HCT116 (cell line): ENCODE measurements around the gene TMC6. TPM values are rescaled to one million over a fixed set of nuclear protein-coding genes. Genes with fewer than 3 reads are reported as not detected.

ENCODE experiments used
- ATAC-seq: fragments of 200-7000 bp; cut with Tn5 transposase; 2 replicates; pipeline ENCODE4 v1.9.1; 2020; ENCODE audit warnings: mild to moderate bottlenecking, moderate library complexity
- BruUV-seq: library from RNA; stranded (reverse); fragments of 400-500 nt; replicated peaks from 2 replicates; lab custom pipeline; 2021; lab: Mats Ljungman, UMichigan
- CTCF ChIA-PET: fragments of 300-600 bp; sonication (Branson Sonifier 250); formaldehyde crosslinking; loops from one replicate; lab custom pipeline; 2021; ENCODE audit warnings: antibody characterized with exemption; lab: Charles Lee
- POLR2A ChIA-PET: fragments of 300-600, 350-600 bp; sonication (Branson Sonifier 250); formaldehyde crosslinking; loops from one replicate; lab custom pipeline; 2021; ENCODE audit warnings: antibody characterized with exemption; lab: Charles Lee
- RAD21 ChIA-PET, 2 experiments: fragments of 300-600 bp; sonication (Branson Sonifier 250); formaldehyde crosslinking; loops; one replicate each; lab custom pipeline; 2023; ENCODE audit warnings: low total read pairs in 2 of 2; ENCODE audit not compliant: uncharacterized antibody in 2 of 2, unreplicated experiment in 2 of 2, low non-redundant PET in 1 of 2; lab: Charles Lee
- DNase-seq: peaks from one replicate; pipeline ENCODE4 v3.0.0-alpha.2; 2010; ENCODE audit warnings: low read depth, low spot score
- H2AFZ ChIP-seq: fragments of 200-600 bp; shearing (Covaris generic), sonication (generic); 2 replicates; pipeline ENCODE4 v1.6.1; 2017; ENCODE audit warnings: low read depth, mixed run types, mixed read lengths, antibody characterized with exemption, low read length; ENCODE audit not compliant: poor library complexity, severe bottlenecking
- H3K27ac ChIP-seq: 2 replicates; pipeline ENCODE4 v1.5.1; 2012; ENCODE audit warnings: low read depth, low read length
- H3K27me3 ChIP-seq: fragments of 200-600 bp; sonication (generic); 2 replicates; pipeline ENCODE4 v1.6.1; 2016; ENCODE audit warnings: mixed run types, low read length, mixed read lengths; ENCODE audit not compliant: insufficient read depth
- H3K36me3 ChIP-seq, 2 experiments: fragments of 200-500 bp in 1 of 2; fragments of 200-600 bp in 1 of 2; sonication (Bioruptor generic) in 1 of 2; sonication (generic) in 1 of 2; 2 replicates each; pipeline versions ENCODE4 v1.5.1 to v1.6.1; 2014 to 2016; ENCODE audit warnings: low read length in 2 of 2, inconsistent platforms in 1 of 2, mixed read lengths in 1 of 2, mixed run types in 1 of 2; ENCODE audit not compliant: insufficient read depth in 2 of 2, control insufficient read depth in 1 of 2
- H3K4me1 ChIP-seq, 2 experiments: fragments of 200-600 bp in 1 of 2; sonication (generic) in 1 of 2; 2 replicates each; pipeline versions ENCODE4 v1.5.1 to v1.6.1; 2012 to 2017; ENCODE audit warnings: low read length in 2 of 2, inconsistent platforms in 1 of 2, mild to moderate bottlenecking in 1 of 2, mixed read lengths in 1 of 2, mixed run types in 1 of 2, moderate library complexity in 1 of 2; ENCODE audit not compliant: insufficient read depth in 2 of 2, control insufficient read depth in 1 of 2
- H3K4me2 ChIP-seq: fragments of 200-600 bp; sonication (generic); 2 replicates; pipeline ENCODE4 v1.6.1; 2017; ENCODE audit warnings: mixed run types, low read length, mixed read lengths
- H3K4me3 ChIP-seq, 2 experiments: fragments of 200-600 bp in 1 of 2; sonication (generic) in 1 of 2; replicated peaks in 1 of 2; 2 replicates each; pipeline ENCODE4 v1.5.1; 2011 to 2016; ENCODE audit warnings: low read length in 2 of 2, control low read depth in 1 of 2, low read depth in 1 of 2, mild to moderate bottlenecking in 1 of 2, mixed read lengths in 1 of 2, mixed run types in 1 of 2
- H3K79me2 ChIP-seq: fragments of 200-600 bp; sonication (generic); 2 replicates; pipeline ENCODE4 v1.6.1; 2017; ENCODE audit warnings: mild to moderate bottlenecking, mixed run types, low read length, moderate library complexity, mixed read lengths; ENCODE audit not compliant: insufficient read depth
- H3K9ac ChIP-seq: fragments of 200-600 bp; sonication (generic); 2 replicates; pipeline ENCODE4 v1.6.1; 2016; ENCODE audit warnings: low read length, mixed read lengths
- H3K9me2 ChIP-seq: fragments of 200-600 bp; sonication (generic), shearing (Covaris generic); 2 replicates; pipeline ENCODE4 v1.6.1; 2017; ENCODE audit warnings: mixed run types, mild to moderate bottlenecking, moderate library complexity; ENCODE audit not compliant: insufficient read depth
- H3K9me3 ChIP-seq, 2 experiments: fragments of 200-500 bp in 1 of 2; fragments of 200-600 bp in 1 of 2; sonication (Bioruptor generic) in 1 of 2; sonication (generic) in 1 of 2; 2 replicates each; pipeline ENCODE4 v1.6.1; 2014 to 2017; ENCODE audit warnings: low read length in 2 of 2, mixed read lengths in 2 of 2, inconsistent platforms in 1 of 2, low read depth in 1 of 2, mild to moderate bottlenecking in 1 of 2, mixed run types in 1 of 2, moderate library complexity in 1 of 2; ENCODE audit not compliant: control insufficient read depth in 1 of 2, insufficient read depth in 1 of 2
- H4K20me1 ChIP-seq: fragments of 200-600 bp; sonication (generic), shearing (Covaris generic); 2 replicates; pipeline ENCODE4 v1.6.1; 2017; ENCODE audit warnings: mixed run types, mild to moderate bottlenecking, moderate library complexity; ENCODE audit not compliant: insufficient read depth
- ATF3 ChIP-seq: IDR thresholded peaks from 2 replicates; pipeline ENCODE4 v1.6.1; 2012
- CBX3 ChIP-seq: IDR thresholded peaks from 2 replicates; pipeline ENCODE4 v1.6.1; 2012; ENCODE audit warnings: low read depth
- ELF1 ChIP-seq: IDR thresholded peaks from 2 replicates; pipeline ENCODE4 v1.6.1; 2012; ENCODE audit warnings: low read depth, borderline replicate concordance
- FOSL1 ChIP-seq: IDR thresholded peaks from 2 replicates; pipeline ENCODE4 v1.6.1; 2012; ENCODE audit warnings: low read depth
- MAX ChIP-seq: IDR thresholded peaks from 2 replicates; pipeline ENCODE4 v1.6.1; 2012
- POLR2A ChIP-seq: IDR thresholded peaks from 2 replicates; pipeline ENCODE4 v1.7.0; 2011; ENCODE audit warnings: borderline replicate concordance; ENCODE audit not compliant: insufficient read depth, insufficient read length; ENCODE audit errors: extremely low read depth
- POLR2AphosphoS5 ChIP-seq: IDR thresholded peaks from 2 replicates; pipeline ENCODE4 v1.6.1; 2011; ENCODE audit warnings: mild to moderate bottlenecking, low read depth, low read length, moderate library complexity
- REST ChIP-seq: IDR thresholded peaks from 2 replicates; pipeline ENCODE4 v1.6.1; 2012; ENCODE audit warnings: low read depth
- SRF ChIP-seq: IDR thresholded peaks from 2 replicates; pipeline ENCODE4 v1.6.1; 2012; ENCODE audit warnings: low read depth
- TCF7L2 ChIP-seq: IDR thresholded peaks from 2 replicates; pipeline ENCODE4 v1.7.0; 2011; ENCODE audit warnings: borderline replicate concordance, inconsistent platforms; ENCODE audit not compliant: insufficient read depth, insufficient read length; ENCODE audit errors: extremely low read depth
- YY1 ChIP-seq: IDR thresholded peaks from 2 replicates; pipeline ENCODE4 v1.6.1; 2011; ENCODE audit warnings: low read length, low read depth, moderate library complexity, mild to moderate bottlenecking; ENCODE audit not compliant: insufficient replicate concordance; ENCODE audit errors: extremely low read depth
- ZNF274 ChIP-seq: fragments of 200-500 bp; sonication (Bioruptor generic); IDR thresholded peaks from 2 replicates; pipeline ENCODE4 v1.6.1; 2014; ENCODE audit warnings: mild to moderate bottlenecking, low read depth, low read length, inconsistent platforms
- intact Hi-C: fragments of 100-400 bp; cut with micrococcal nuclease; formaldehyde crosslinking; loops from 2 replicates; pipeline ENCODE4 v1.10.0; 2022
- total RNA-seq: library from RNA; stranded (reverse); gene quantifications from one replicate; pipeline ENCODE4 v1.2.1, GENCODE V29; 2021; ENCODE audit not compliant: unreplicated experiment

Gene TMC6
- total RNA-seq, 1 experiment from 2014 or later: 142 TPM

- BruUV-seq: no TSS peak
- Histone ChIP-seq H3K4me1 (peaks cover 37 to 74% of the 10 kb centered on the region in 2 experiments), H3K79me2 (no peaks in the 10 kb centered on the region)
These were observed 4.8 kb upstream of the TMC6 start for GRCh38 chr17:78133179-78133951.

GRCh38 chr17:78132767-78133178 is 4.2 kb upstream of the TMC6 start:
- ATAC-seq (no peak), DNase-seq (no peak)
- POLR2A ChIA-PET: no interaction called here
- H3K4me2 ChIP-seq: peak overlapping the region; percentile 96
- peak overlapping the region; percentile 71 for H3K9ac ChIP-seq
- H3K27ac ChIP-seq: peak overlapping the region; percentile 49
- BruUV-seq: no TSS peak
- intact Hi-C loops: no loop called here
- RAD21 ChIA-PET: no interaction called here
- peaks cover 37 to 70% of the 10 kb centered on the region in 2 experiments for H3K4me1 ChIP-seq
- peaks cover 2% of the 10 kb centered on the region; the same call in 1 of the 2 replicates for H3K79me2 ChIP-seq
- no peaks in the 10 kb centered on the region for H3K27me3 ChIP-seq
- no peaks in the 10 kb centered on the region for H3K9me3 ChIP-seq
- no peaks in the 10 kb centered on the region for H3K9me2 ChIP-seq
- TF ChIP-seq ELF1: no peak
- TF ChIP-seq POLR2AphosphoS5: no peak
- TF ChIP-seq ZNF274: no peak
- no peak for TF ChIP-seq CBX3
- TF ChIP-seq ATF3: no peak
- TF ChIP-seq REST: no peak
- no peak for TF ChIP-seq MAX
- TF ChIP-seq SRF: no peak
- TF ChIP-seq YY1: no peak
- no peak for TF ChIP-seq TCF7L2
- TF ChIP-seq POLR2A: no peak
- peak overlapping the region; percentile 77 for H2AFZ ChIP-seq
- H3K36me3 ChIP-seq: no peaks in the 10 kb centered on the region
- CTCF ChIA-PET: interaction anchor here (1.0 to 1.1 kb wide), 2 partner anchors 9 to 118 kb away, joined by 3 to 6 read pairs; no protein-coding TSS in a partner anchor
- no peaks in the 10 kb centered on the region for H4K20me1 ChIP-seq
- peak overlapping the region; percentile 57 to 68 for H3K4me3 ChIP-seq

More at GRCh38 chr17:78133179-78133951, 4.8 kb upstream of the TMC6 start:
- H3K36me3 ChIP-seq: no peaks in the 10 kb centered on the region
- ATAC-seq (no peak), DNase-seq (no peak)
- H3K4me3 ChIP-seq: no peak overlapping the region
- intact Hi-C loops: no loop called here
- peak overlapping the region; percentile 96 for H3K4me2 ChIP-seq
- no peaks in the 10 kb centered on the region for H4K20me1 ChIP-seq
- no peaks in the 10 kb centered on the region for H3K9me3 ChIP-seq
- peak overlapping the region; percentile 71; the same call in 1 of the 2 replicates for H3K9ac ChIP-seq
- no peak for TF ChIP-seq FOSL1
- POLR2A ChIA-PET: interaction anchor here (1.6 kb wide), 1 partner anchor 53 kb away, joined by 5 read pairs; the partner anchor contains the start of genes AFMID and TK1
- RAD21 ChIA-PET: no interaction called here
- no peak overlapping the region for H2AFZ ChIP-seq
- H3K27me3 ChIP-seq: no peaks in the 10 kb centered on the region
- H3K9me2 ChIP-seq: no peaks in the 10 kb centered on the region
- H3K27ac ChIP-seq: peak overlapping the region; percentile 49; the same call in 1 of the 2 replicates
- CTCF ChIA-PET: interaction anchor here (1.1 kb wide), 1 partner anchor 118 kb away, joined by 3 read pairs; no protein-coding TSS in a partner anchor
